ENCODE data around the gene NGDN. TPM values are rescaled to one million over a fixed set of nuclear protein-coding genes. Genes with fewer than 3 reads are reported as not detected.
A peak's percentile ranks its signal among the peaks of the same experiment; 100 is the strongest.

The NGDN gene
- total RNA-seq, 4 donors from 2014 or later = 35.8 to 45.6 (median 36.5) TPM

DNA sequence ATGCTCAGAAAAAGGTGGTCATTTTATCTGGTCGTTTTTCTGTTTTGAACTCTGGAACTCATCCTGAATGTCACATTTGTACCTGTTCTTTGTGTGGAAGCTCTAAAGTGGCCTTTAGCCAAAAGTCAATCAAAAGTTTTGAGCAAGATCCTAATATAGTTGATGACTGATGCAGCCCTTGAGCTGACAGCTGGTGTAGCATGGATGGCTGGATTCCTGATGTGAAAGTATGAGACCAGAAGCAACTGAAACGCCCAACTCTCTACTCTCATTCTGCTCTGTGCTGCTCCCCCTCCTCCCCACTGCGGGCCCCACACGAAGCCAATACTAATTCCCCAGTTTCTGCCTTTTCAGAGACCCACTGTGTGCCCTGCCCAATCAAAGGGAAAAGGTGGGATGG, 23.7 kb upstream of the NGDN start:
- Histone ChIP-seq H3K36me3 (no peaks in the 10 kb centered on the region), H3K4me3 (no peak overlapping the region), H3K27me3 (no peaks in the 10 kb centered on the region), H3K27ac (no peak overlapping the region), H3K4me1 (peaks cover 0 to 13% (median 0%) of the 10 kb centered on the region in 4 donors), H3K9me3 (no peaks in the 10 kb centered on the region)
- DNase-seq (ENCODE audit: low spot score in 2 of 2) = no peak
- 64 to 80% methylated on average over 4 of the region's 4 CpGs for WGBS, 2 donors
- TF ChIP-seq POLR2A (IDR thresholded peaks at IDR 0.05) (no peak), EP300 (IDR thresholded peaks at IDR 0.05) (no peak)
- TF ChIP-seq, protein P1, sequence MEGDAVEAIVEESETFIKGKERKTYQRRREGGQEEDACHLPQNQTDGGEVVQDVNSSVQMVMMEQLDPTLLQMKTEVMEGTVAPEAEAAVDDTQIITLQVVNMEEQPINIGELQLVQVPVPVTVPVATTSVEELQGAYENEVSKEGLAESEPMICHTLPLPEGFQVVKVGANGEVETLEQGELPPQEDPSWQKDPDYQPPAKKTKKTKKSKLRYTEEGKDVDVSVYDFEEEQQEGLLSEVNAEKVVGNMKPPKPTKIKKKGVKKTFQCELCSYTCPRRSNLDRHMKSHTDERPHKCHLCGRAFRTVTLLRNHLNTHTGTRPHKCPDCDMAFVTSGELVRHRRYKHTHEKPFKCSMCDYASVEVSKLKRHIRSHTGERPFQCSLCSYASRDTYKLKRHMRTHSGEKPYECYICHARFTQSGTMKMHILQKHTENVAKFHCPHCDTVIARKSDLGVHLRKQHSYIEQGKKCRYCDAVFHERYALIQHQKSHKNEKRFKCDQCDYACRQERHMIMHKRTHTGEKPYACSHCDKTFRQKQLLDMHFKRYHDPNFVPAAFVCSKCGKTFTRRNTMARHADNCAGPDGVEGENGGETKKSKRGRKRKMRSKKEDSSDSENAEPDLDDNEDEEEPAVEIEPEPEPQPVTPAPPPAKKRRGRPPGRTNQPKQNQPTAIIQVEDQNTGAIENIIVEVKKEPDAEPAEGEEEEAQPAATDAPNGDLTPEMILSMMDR (IDR thresholded peaks at IDR 0.05) = no peak

DNA sequence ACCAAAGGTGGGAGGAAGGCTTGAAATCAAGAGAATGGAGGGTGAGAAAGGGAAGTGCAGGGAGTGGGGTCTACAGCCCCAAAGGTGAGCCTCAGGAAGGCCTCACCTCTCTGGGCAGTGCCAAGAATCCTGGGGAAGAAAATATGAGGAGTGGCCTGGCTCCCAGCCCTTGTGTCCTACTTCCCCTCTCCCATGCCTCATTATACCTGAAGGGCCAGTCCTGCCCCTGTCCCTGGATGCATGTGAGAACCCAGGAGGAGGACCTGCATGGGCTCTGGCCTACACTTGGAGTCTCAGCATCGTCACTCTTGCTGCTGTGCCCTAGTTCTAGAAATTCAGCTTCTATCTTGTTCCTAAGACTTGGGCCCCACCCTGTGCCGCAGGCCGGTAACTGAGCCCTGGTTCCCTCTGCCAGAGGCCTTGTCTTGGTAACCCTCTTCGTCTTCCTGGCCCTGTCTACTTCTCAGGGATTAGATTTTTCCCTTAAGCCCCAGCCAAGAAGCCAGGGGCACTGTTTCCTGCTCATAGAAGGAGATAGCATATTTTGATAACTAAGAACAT, 23.1 kb upstream of the NGDN start:
- 53 to 62% methylated on average over 4 of the region's 4 CpGs for WGBS, 2 donors
- H3K9me3 ChIP-seq = no peaks in the 10 kb centered on the region
- H3K4me1 ChIP-seq = peaks cover 0 to 13% (median 0%) of the 10 kb centered on the region in 4 donors
- no peak for DNase-seq (ENCODE audit: low spot score in 2 of 2)
- peak overlapping the region in 1 of 4 donors; percentile 41 for H3K27ac ChIP-seq
- no peaks in the 10 kb centered on the region for H3K27me3 ChIP-seq
- TF ChIP-seq EP300 (IDR thresholded peaks at IDR 0.05) = no peak
- H3K36me3 ChIP-seq = no peaks in the 10 kb centered on the region
- no peak overlapping the region for H3K4me3 ChIP-seq

DNA sequence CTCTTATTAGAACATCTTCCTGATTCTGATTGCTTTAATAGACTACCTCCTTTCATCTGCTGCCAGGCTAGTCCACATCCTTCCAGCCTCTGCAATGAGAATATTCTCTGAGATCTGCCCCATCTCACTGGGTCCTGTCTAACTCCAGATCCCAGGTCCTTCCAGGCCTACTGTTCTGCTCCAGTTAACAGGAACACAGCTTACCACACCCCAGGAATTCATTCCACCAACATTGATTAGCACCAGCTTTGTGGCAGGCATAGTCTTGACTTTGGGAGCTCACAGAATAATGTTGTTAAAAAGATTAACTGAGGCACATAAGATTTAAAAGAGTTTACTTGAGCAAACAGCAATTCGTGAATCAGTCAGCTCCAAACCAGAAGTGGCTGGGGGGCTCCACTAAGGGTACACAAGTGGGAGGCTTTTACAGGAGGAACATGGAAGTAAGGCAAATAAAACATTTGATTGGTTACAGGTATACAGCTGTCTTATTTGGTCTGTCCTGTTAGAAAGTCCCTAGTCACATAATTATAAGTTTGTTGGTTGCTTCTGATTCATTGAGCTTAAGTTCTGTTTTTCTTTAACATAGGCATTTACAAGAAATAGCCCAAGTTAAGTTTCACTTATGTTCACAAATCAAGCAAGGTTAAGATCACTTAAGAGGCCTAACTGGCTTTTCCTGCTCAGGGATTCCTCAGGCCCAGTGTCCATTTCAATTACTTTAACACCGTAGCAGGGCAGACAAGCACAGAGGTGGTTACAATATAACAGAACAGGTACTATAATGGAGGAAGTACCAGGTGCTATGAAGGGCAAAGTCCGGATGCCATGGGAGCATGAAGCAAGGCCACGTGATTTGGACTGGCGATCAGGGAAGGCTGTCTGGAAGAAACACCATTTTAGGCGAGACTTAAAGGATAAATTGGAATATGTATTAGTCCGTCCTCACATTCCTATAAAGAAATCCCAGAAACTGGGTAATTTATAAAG, 21.8 kb upstream of the NGDN start:
- Histone ChIP-seq H3K36me3 (no peaks in the 10 kb centered on the region), H3K27ac (no peak overlapping the region), H3K9me3 (no peaks in the 10 kb centered on the region), H3K4me1 (peaks cover 0 to 13% (median 0%) of the 10 kb centered on the region in 4 donors), H3K27me3 (peaks cover 0 to 5% of the 10 kb centered on the region in 2 donors), H3K4me3 (no peak overlapping the region)
- TF ChIP-seq POLR2A (IDR thresholded peaks at IDR 0.05) (no peak), EP300 (IDR thresholded peaks at IDR 0.05) (no peak)
- TF ChIP-seq, protein P1 (IDR thresholded peaks at IDR 0.05) = no peak
- 86 to 87% methylated on average over 7 of the region's 7 CpGs for WGBS, 2 donors
- no peak for DNase-seq (ENCODE audit: low spot score in 2 of 2)

DNA sequence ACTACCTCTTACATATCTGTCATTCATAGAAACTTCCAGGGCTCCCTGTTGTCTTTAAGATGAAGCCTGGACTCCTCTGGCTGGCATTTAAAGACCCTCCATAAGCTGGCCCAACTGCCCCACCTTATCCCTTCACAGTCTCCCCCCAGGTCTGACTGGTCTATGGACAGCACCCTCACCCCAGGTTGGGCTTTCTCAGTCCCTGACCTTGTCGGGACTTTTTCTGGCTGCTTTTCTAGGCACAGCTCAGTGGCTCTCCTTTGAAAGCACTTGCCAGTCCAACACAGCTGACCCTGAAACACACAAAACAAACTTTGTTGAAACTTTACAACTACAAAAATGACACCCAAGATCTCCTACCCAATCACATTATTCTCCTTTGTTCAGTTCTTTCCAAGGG, 20.2 kb upstream of the NGDN start:
- TF ChIP-seq, protein P1 (IDR thresholded peaks at IDR 0.05) = no peak
- no peak for TF ChIP-seq POLR2A (IDR thresholded peaks at IDR 0.05)
- no peak for TF ChIP-seq EP300 (IDR thresholded peaks at IDR 0.05)
- Histone ChIP-seq H3K27ac (no peak overlapping the region), H3K9me3 (no peaks in the 10 kb centered on the region), H3K27me3 (peaks cover 0 to 12% of the 10 kb centered on the region in 2 donors), H3K4me3 (no peak overlapping the region), H3K4me1 (peaks cover 0 to 13% (median 0%) of the 10 kb centered on the region in 4 donors), H3K36me3 (no peaks in the 10 kb centered on the region)
- no peak for DNase-seq (ENCODE audit: low spot score in 2 of 2)
- 57 to 63% methylated on average over 1 of the region's 1 CpG for WGBS, 2 donors

DNA sequence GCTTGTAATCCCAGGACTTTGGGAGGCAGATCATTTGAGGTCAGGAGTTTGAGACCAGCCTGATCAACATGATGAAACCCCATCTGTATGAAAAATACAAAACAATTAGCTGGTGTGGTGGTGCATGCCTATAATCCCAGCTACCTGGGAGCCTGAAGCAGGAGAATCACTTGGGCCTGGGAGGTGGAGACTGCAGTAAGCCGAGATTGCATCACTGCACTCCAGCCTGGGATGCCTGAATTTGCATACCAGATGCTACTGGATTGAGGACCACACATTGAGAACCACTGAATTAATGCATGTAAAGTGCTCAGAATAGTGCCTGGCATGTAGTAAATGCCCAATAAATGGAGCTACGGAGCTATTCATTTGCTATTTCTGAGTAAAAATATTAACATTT, 19.1 kb upstream of the NGDN start:
- no peaks in the 10 kb centered on the region for H3K9me3 ChIP-seq
- H3K36me3 ChIP-seq = no peaks in the 10 kb centered on the region
- peaks cover 0 to 13% (median 0%) of the 10 kb centered on the region in 4 donors for H3K4me1 ChIP-seq
- peaks cover 0 to 15% of the 10 kb centered on the region in 2 donors for H3K27me3 ChIP-seq
- WGBS, 2 donors = 85% methylated on average over 2 of the region's 2 CpGs
- DNase-seq (ENCODE audit: low spot score in 2 of 2) = no peak
- TF ChIP-seq POLR2A (IDR thresholded peaks at IDR 0.05) (no peak), EP300 (IDR thresholded peaks at IDR 0.05) (no peak)
- TF ChIP-seq, protein P1 (IDR thresholded peaks at IDR 0.05) = no peak
- no peak overlapping the region for H3K4me3 ChIP-seq
- H3K27ac ChIP-seq = no peak overlapping the region

All from tibial nerve (tissue), 4 donors.